Skeletal muscle satellite cell (primary cell): Measurements from ENCODE around the gene VDAC2.
"Not testable (repeated sequence)": the region's sequence is repeated elsewhere in the genome, so short reads cannot be mapped to it uniquely, and the experiment has no call there.

ENCODE experiments used
- H3K27me3 ChIP-seq: 2 replicates; pipeline ENCODE4 v1.7.0; 2013; ENCODE audit warnings: low read length; ENCODE audit not compliant: control insufficient read depth, insufficient read depth
- H3K36me3 ChIP-seq: 2 replicates; pipeline ENCODE4 v1.7.0; 2013; ENCODE audit warnings: mild to moderate bottlenecking, control low read depth, low read length; ENCODE audit not compliant: insufficient read depth
- H3K4me1 ChIP-seq: 2 replicates; pipeline ENCODE4 v1.7.0; 2013; ENCODE audit warnings: low read length; ENCODE audit not compliant: control insufficient read depth, insufficient read depth
- H3K4me2 ChIP-seq: 2 replicates; pipeline ENCODE4 v1.7.0; 2013; ENCODE audit warnings: mild to moderate bottlenecking, low read length
- H3K4me3 ChIP-seq: 2 replicates; pipeline ENCODE4 v1.7.0; 2013; ENCODE audit warnings: low read length
- H3K9ac ChIP-seq: 2 replicates; pipeline ENCODE4 v1.7.0; 2013; ENCODE audit warnings: mild to moderate bottlenecking, low read depth, low read length, moderate library complexity
- H3K9me3 ChIP-seq: replicated peaks from 2 replicates; pipeline ENCODE4 v1.7.0; 2013; ENCODE audit warnings: mild to moderate bottlenecking, control low read depth, low read length

Gene VDAC2

GRCh38 chr10:75186310-75186709, 24.3 kb upstream of the VDAC2 start:
- Histone ChIP-seq H3K4me1 (no peaks in the 10 kb centered on the region), H3K4me3 (no peak overlapping the region)

GRCh38 chr10:75187961-75188426, 22.6 kb upstream of the VDAC2 start:
- Histone ChIP-seq H3K9me3 (no peaks in the 10 kb centered on the region), H3K4me1 (peaks cover 11% of the 10 kb centered on the region), H3K27me3 (no peaks in the 10 kb centered on the region), H3K4me3 (no peak overlapping the region), H3K9ac (no peak overlapping the region), H3K4me2 (no peak overlapping the region), H3K36me3 (no peaks in the 10 kb centered on the region)

More at GRCh38 chr10:75186310-75186709, 24.3 kb upstream of the VDAC2 start:
- H3K9ac ChIP-seq = no peak overlapping the region
- H3K9me3 ChIP-seq = no peaks in the 10 kb centered on the region
- H3K36me3 ChIP-seq = no peaks in the 10 kb centered on the region
- H3K27me3 ChIP-seq = no peaks in the 10 kb centered on the region
- no peak overlapping the region for H3K4me2 ChIP-seq

DNA sequence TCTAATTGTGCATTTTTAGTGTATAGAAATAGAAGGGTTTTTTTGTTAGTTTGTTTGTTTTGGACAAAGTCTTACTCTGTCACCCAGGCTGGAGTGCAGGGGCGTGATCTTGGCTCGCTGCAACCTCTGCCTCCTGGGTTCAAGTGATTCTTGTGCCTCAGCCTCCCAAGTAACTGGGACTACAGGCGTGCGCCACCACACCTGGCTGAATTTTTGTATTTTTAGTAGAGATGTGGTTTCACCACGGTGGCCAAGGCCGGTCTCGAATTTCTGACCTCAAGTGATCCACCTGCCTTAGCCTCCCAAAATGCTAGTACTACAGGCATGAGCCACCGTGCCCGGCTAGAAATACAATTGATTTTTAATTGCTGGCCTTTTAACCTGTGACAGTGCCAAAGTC, 22.1 kb upstream of the VDAC2 start:
- H3K4me3 ChIP-seq, H3K9me3 ChIP-seq, H3K4me2 ChIP-seq, H3K36me3 ChIP-seq, H3K9ac ChIP-seq, H3K27me3 ChIP-seq: not testable (repeated sequence)
- H3K4me1 ChIP-seq = peaks cover 11% of the 10 kb centered on the region

DNA sequence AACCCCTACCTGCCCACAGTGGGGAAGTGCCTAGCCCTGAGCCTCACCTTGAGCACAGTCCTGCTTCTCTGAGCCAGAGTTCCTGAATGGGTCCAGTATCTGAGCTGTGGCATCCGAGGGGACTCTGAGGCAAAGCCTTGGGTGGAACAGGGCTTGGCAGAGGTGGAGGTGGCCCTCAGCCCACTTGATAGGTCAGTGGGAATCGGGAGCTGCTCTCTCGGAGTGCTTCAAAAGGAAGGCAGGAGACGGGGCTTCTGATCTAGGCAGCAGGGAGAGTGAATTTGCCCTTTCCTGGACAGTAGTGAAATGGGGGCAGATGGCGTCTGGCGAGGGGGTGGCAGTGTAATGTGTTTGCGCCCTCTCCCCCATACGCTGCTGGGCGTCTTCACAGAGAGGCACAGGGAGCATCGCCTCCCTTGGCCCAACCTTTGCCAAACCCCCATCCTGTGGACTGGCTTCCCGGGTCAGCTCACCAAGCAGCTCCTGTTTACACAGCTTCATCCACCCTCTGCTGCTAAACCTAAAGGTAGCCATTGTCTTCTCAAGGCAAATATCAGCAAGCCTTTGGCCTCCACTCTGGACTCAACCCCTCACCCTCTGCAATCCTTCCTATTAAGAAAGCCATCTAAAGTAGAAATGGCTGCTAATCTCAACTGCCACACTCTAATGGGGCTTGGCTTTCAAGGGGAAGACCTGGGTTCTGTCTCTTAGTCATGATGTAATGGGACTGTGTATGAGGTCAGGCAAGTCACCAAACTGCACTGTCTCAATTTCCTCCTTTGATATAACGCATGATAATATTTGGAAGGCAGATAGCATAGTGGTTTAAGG, 21.1 kb upstream of the VDAC2 start:
- Histone ChIP-seq H3K4me1 (peaks cover 11% of the 10 kb centered on the region), H3K36me3 (no peaks in the 10 kb centered on the region), H3K9ac (no peak overlapping the region), H3K9me3 (no peaks in the 10 kb centered on the region), H3K4me3 (no peak overlapping the region), H3K4me2 (no peak overlapping the region), H3K27me3 (no peaks in the 10 kb centered on the region)

GRCh38 chr10:75191821-75192568, 18.6 kb upstream of the VDAC2 start:
- Histone ChIP-seq H3K4me1 (peaks cover 23% of the 10 kb centered on the region), H3K9ac (peak overlapping the region; percentile 61), H3K9me3 (no peaks in the 10 kb centered on the region), H3K4me2 (peak overlapping the region; percentile 80), H3K27me3 (no peaks in the 10 kb centered on the region), H3K36me3 (no peaks in the 10 kb centered on the region), H3K4me3 (peak overlapping the region; percentile 47)

GRCh38 chr10:75194625-75195024, 16.0 kb upstream of the VDAC2 start:
- not testable (repeated sequence) for H3K9ac ChIP-seq, H3K4me2 ChIP-seq, H3K4me3 ChIP-seq, H3K36me3 ChIP-seq, H3K27me3 ChIP-seq, H3K9me3 ChIP-seq
- peaks cover 23% of the 10 kb centered on the region for H3K4me1 ChIP-seq

DNA sequence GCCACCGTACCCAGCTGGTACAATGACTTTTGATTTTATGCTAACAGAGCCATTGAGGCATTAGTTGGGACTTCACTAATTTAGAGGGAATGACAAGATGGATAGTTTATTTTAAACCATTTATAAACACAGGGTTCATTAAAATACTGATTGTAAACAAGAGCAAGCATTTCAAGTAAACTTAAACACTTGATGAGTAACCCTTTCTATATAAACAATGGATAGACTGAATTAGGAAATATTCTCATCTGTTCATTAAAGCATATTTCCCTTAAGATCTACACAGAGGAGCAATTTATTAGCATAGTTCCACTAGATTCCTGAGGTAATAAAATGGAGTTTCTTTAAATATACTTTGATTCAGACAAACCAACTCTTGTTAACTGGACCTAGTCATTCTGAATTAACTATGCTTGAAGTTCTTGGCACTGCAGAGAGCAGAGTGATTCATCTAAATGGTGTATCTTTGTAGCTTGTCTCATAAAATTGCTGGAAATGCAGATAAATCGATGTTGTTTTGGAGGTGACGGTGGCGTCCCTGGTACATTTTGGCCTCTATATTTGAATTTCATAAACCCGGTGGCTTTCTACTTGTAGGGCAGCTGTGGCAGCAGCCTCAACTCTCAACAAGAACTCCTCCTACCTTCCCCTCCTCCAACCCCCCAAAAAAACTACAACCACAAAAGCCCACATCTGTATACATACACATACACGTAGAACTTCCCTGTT, 15.4 kb upstream of the VDAC2 start:
- Histone ChIP-seq H3K4me2 (peak overlapping the region; percentile 62), H3K9me3 (no peaks in the 10 kb centered on the region), H3K4me1 (peaks cover 23% of the 10 kb centered on the region), H3K36me3 (no peaks in the 10 kb centered on the region), H3K27me3 (no peaks in the 10 kb centered on the region), H3K9ac (no peak overlapping the region), H3K4me3 (peak overlapping the region; percentile 9)

GRCh38 chr10:75197066-75197465, 13.5 kb upstream of the VDAC2 start:
- Histone ChIP-seq H3K4me2 (no peak overlapping the region), H3K27me3 (no peaks in the 10 kb centered on the region), H3K9me3 (no peaks in the 10 kb centered on the region), H3K4me3 (no peak overlapping the region), H3K9ac (no peak overlapping the region), H3K36me3 (no peaks in the 10 kb centered on the region), H3K4me1 (peaks cover 17% of the 10 kb centered on the region)

DNA sequence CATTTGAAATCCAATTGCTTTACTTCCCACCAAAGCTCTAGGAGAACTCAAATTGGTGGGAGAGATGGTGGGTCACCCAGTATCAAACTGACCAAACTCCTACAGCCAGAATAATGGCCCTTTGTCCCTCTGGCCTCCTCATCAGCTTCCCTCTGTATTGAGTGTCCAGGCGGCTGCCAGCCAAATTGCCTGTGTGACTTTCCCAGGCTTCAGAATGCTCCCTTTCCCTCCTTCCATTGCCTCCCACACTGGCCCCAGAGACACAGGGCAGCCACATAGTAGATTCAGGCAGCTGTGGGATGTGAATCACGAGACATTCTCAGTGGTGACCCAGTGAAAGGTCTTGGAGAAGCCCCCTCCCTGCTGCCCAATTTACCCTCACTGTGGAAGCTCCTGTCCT, 12.7 kb upstream of the VDAC2 start:
- H3K36me3 ChIP-seq = no peaks in the 10 kb centered on the region
- H3K4me3 ChIP-seq = no peak overlapping the region
- peaks cover 19% of the 10 kb centered on the region for H3K4me1 ChIP-seq
- H3K4me2 ChIP-seq = no peak overlapping the region
- no peaks in the 10 kb centered on the region for H3K27me3 ChIP-seq
- no peak overlapping the region for H3K9ac ChIP-seq
- no peaks in the 10 kb centered on the region for H3K9me3 ChIP-seq

DNA sequence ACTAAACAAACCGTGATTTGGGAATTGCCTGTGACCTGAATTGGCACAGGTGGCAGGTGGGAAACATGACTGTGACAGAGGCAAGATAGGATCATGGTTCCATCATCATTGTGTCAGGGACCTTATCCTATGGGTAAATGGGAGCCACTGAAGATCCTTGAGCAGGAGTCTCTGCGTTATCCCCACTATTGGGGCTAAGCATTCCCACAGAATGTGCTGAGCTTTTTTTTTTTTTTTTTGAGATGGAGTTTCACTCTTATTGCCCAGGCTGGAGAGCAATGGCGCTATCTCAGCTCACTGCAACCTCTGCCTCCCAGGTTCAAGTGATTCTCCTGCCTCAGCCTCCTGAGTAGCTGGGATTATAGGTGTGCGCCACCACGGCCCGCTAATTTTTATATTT, 10.6 kb upstream of the VDAC2 start:
- H3K9me3 ChIP-seq, H3K4me3 ChIP-seq, H3K9ac ChIP-seq, H3K27me3 ChIP-seq, H3K36me3 ChIP-seq, H3K4me2 ChIP-seq: not testable (repeated sequence)
- H3K4me1 ChIP-seq = peaks cover 23% of the 10 kb centered on the region

DNA sequence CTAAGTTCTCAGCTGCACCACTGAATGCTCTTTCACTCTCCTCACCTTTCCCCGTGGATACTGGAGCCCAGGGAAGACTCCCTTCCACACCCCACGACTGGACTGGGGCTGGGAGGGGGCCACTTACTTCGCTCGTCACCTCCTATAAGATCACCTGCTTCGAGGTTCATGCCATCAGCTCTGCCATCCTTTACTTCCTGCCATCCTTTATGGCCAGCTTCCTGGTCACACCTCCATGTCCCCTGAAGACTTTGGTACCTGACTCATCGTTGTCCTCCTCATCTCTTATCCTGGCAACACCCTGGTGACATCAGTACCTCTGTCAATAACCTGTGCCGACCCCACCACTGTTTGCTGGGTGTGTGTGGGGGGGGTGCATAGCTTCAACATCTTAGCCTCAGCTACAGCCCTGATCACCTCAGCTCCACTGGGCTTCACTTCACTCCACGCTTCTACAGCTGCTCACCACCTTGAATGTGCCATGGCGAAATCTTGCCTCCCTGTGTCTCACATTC, 8.7 kb upstream of the VDAC2 start:
- peaks cover 17% of the 10 kb centered on the region for H3K4me1 ChIP-seq
- H3K9me3 ChIP-seq = no peaks in the 10 kb centered on the region
- H3K4me2 ChIP-seq = no peak overlapping the region
- no peaks in the 10 kb centered on the region for H3K27me3 ChIP-seq
- H3K4me3 ChIP-seq = no peak overlapping the region
- H3K36me3 ChIP-seq = no peaks in the 10 kb centered on the region
- no peak overlapping the region for H3K9ac ChIP-seq
